ENCODE results near the gene DNAJC11. TPM values are rescaled to one million over a fixed set of nuclear protein-coding genes. Genes with fewer than 3 reads are reported as not detected.

Gene DNAJC11
- total RNA-seq, 1 experiment from 2014 or later, result 33.4 TPM

GRCh38 chr1:6691507-6691906 is 10.1 kb downstream of the DNAJC11 start:
- H3K36me3 ChIP-seq (ENCODE audit: insufficient read depth, low read length), result no peaks in the 10 kb centered on the region; the same call in 1 of the 2 replicates
- H3K4me2 ChIP-seq (ENCODE audit: low read depth, low read length, poor library complexity, severe bottlenecking), result no peak overlapping the region
- H3K9ac ChIP-seq (ENCODE audit: low read length), result no peak overlapping the region
- no peaks in the 10 kb centered on the region for H3K4me1 ChIP-seq (ENCODE audit: low read length)
- H3K27ac ChIP-seq (ENCODE audit: low read length), result no peak overlapping the region
- no peaks in the 10 kb centered on the region for H3K9me2 ChIP-seq (replicated peaks; ENCODE audit: insufficient read depth, low read length)
- no peak for DNase-seq
- no peak overlapping the region for H3K4me3 ChIP-seq (ENCODE audit: low read length)
- H4K20me1 ChIP-seq (ENCODE audit: insufficient read depth, low read depth, low read length), result no peaks in the 10 kb centered on the region
- peaks cover 88% of the 10 kb centered on the region for H3K79me2 ChIP-seq (ENCODE audit: low read length)
- no peaks in the 10 kb centered on the region for H3K9me3 ChIP-seq (ENCODE audit: low read length)
- H2AFZ ChIP-seq (ENCODE audit: low read length), result no peak overlapping the region
- no peaks in the 10 kb centered on the region for H3K27me3 ChIP-seq (ENCODE audit: low read length)

- Histone ChIP-seq H2AFZ (ENCODE audit: low read length) (no peak overlapping the region), H3K4me2 (ENCODE audit: low read depth, low read length, poor library complexity, severe bottlenecking) (no peak overlapping the region), H3K36me3 (ENCODE audit: insufficient read depth, low read length) (no peaks in the 10 kb centered on the region), H3K27ac (ENCODE audit: low read length) (no peak overlapping the region), H4K20me1 (ENCODE audit: insufficient read depth, low read depth, low read length) (no peaks in the 10 kb centered on the region), H3K4me3 (ENCODE audit: low read length) (no peak overlapping the region), H3K9me2 (replicated peaks; ENCODE audit: insufficient read depth, low read length) (no peaks in the 10 kb centered on the region), H3K4me1 (ENCODE audit: low read length) (no peaks in the 10 kb centered on the region), H3K9ac (ENCODE audit: low read length) (no peak overlapping the region), H3K79me2 (ENCODE audit: low read length) (peaks cover 89% of the 10 kb centered on the region), H3K27me3 (ENCODE audit: low read length) (no peaks in the 10 kb centered on the region), H3K9me3 (ENCODE audit: low read length) (no peaks in the 10 kb centered on the region)
- DNase-seq, result no peak
Measured at GRCh38 chr1:6690186-6690585, 11.4 kb downstream of the DNAJC11 start.

DNA sequence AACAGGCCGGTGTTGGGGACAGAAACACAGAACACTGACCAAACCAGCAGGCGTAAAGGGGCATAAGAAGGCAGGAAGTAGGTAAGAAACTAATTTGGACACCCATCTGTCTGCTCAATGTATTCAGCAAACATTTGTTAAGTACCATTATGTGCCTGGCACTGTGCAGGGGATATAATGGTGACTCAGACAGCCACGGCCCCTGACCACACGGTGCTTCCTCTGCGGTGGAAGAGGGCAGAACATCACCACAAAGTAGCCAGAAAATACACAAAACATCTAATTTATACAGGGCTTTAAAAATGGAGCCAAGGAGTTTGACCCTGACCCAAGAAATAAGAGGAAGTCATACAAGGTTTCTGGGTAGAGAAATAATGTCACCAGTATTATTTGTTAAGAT is 12.9 kb downstream of the DNAJC11 start:
- no peak overlapping the region for H2AFZ ChIP-seq (ENCODE audit: low read length)
- H3K27me3 ChIP-seq (ENCODE audit: low read length), result no peaks in the 10 kb centered on the region
- no peak overlapping the region for H3K27ac ChIP-seq (ENCODE audit: low read length)
- no peaks in the 10 kb centered on the region for H3K4me1 ChIP-seq (ENCODE audit: low read length)
- DNase-seq, result no peak
- peaks cover 94% of the 10 kb centered on the region for H3K79me2 ChIP-seq (ENCODE audit: low read length)
- H3K9ac ChIP-seq (ENCODE audit: low read length), result no peak overlapping the region
- no peaks in the 10 kb centered on the region for H3K9me3 ChIP-seq (ENCODE audit: low read length)
- no peaks in the 10 kb centered on the region for H3K9me2 ChIP-seq (replicated peaks; ENCODE audit: insufficient read depth, low read length)
- H3K4me2 ChIP-seq (ENCODE audit: low read depth, low read length, poor library complexity, severe bottlenecking), result no peak overlapping the region
- H4K20me1 ChIP-seq (ENCODE audit: insufficient read depth, low read depth, low read length), result no peaks in the 10 kb centered on the region
- H3K4me3 ChIP-seq (ENCODE audit: low read length), result no peak overlapping the region
- H3K36me3 ChIP-seq (ENCODE audit: insufficient read depth, low read length), result no peaks in the 10 kb centered on the region

- no peaks in the 10 kb centered on the region for H3K27me3 ChIP-seq (ENCODE audit: low read length)
- H3K9ac ChIP-seq (ENCODE audit: low read length), result no peak overlapping the region
Measured at GRCh38 chr1:6688001-6688400, 13.6 kb downstream of the DNAJC11 start.

GRCh38 chr1:6686294-6686693 is 15.3 kb downstream of the DNAJC11 start:
- no peak overlapping the region for H3K4me2 ChIP-seq (ENCODE audit: low read depth, low read length, poor library complexity, severe bottlenecking)
- H3K27ac ChIP-seq (ENCODE audit: low read length), result no peak overlapping the region
- DNase-seq, result no peak
- no peak overlapping the region for H3K4me3 ChIP-seq (ENCODE audit: low read length)
- H3K9me3 ChIP-seq (ENCODE audit: low read length), result no peaks in the 10 kb centered on the region
- no peaks in the 10 kb centered on the region for H3K9me2 ChIP-seq (replicated peaks; ENCODE audit: insufficient read depth, low read length)
- no peak overlapping the region for H3K9ac ChIP-seq (ENCODE audit: low read length)
- no peaks in the 10 kb centered on the region for H3K36me3 ChIP-seq (ENCODE audit: insufficient read depth, low read length)
- peaks cover 97% of the 10 kb centered on the region for H3K79me2 ChIP-seq (ENCODE audit: low read length)
- H3K27me3 ChIP-seq (ENCODE audit: low read length), result no peaks in the 10 kb centered on the region
- no peak overlapping the region for H2AFZ ChIP-seq (ENCODE audit: low read length)
- H4K20me1 ChIP-seq (ENCODE audit: insufficient read depth, low read depth, low read length), result no peaks in the 10 kb centered on the region
- H3K4me1 ChIP-seq (ENCODE audit: low read length), result no peaks in the 10 kb centered on the region

More at GRCh38 chr1:6688001-6688400, 13.6 kb downstream of the DNAJC11 start:
- no peak overlapping the region for H3K27ac ChIP-seq (ENCODE audit: low read length)
- peaks cover 95% of the 10 kb centered on the region for H3K79me2 ChIP-seq (ENCODE audit: low read length)
- H3K9me3 ChIP-seq (ENCODE audit: low read length), result no peaks in the 10 kb centered on the region
- H3K4me1 ChIP-seq (ENCODE audit: low read length), result no peaks in the 10 kb centered on the region
- no peak for DNase-seq
- no peak overlapping the region for H3K4me2 ChIP-seq (ENCODE audit: low read depth, low read length, poor library complexity, severe bottlenecking)
- no peak overlapping the region for H3K4me3 ChIP-seq (ENCODE audit: low read length)
- no peak overlapping the region for H2AFZ ChIP-seq (ENCODE audit: low read length)
- no peaks in the 10 kb centered on the region for H3K9me2 ChIP-seq (replicated peaks; ENCODE audit: insufficient read depth, low read length)
- H3K36me3 ChIP-seq (ENCODE audit: insufficient read depth, low read length), result no peaks in the 10 kb centered on the region
- no peaks in the 10 kb centered on the region for H4K20me1 ChIP-seq (ENCODE audit: insufficient read depth, low read depth, low read length)

DNA sequence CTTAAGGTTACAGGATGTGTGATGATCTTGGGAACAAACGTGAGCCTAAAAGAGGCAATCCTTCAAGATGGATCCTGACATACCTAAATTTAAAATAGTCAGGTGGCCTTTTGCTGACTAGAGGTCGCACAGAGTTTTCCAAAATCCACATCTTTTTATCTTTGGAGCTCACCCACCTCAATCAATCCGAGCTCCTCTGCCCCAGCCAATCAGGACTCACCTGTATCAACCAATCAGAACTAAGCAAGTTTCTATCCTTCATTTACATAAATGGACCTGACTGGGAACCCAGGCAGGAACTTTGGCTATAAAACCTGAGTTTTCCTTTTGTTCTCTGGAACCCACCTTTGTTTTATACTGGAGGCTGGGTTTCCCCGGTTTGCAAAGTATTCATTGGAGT is 16.2 kb downstream of the DNAJC11 start:
- no peaks in the 10 kb centered on the region for H4K20me1 ChIP-seq (ENCODE audit: insufficient read depth, low read depth, low read length)
- H3K4me1 ChIP-seq (ENCODE audit: low read length), result no peaks in the 10 kb centered on the region
- no peak overlapping the region for H3K4me3 ChIP-seq (ENCODE audit: low read length)
- no peaks in the 10 kb centered on the region for H3K27me3 ChIP-seq (ENCODE audit: low read length)
- no peak overlapping the region for H2AFZ ChIP-seq (ENCODE audit: low read length)
- no peaks in the 10 kb centered on the region for H3K9me2 ChIP-seq (replicated peaks; ENCODE audit: insufficient read depth, low read length)
- no peak overlapping the region for H3K4me2 ChIP-seq (ENCODE audit: low read depth, low read length, poor library complexity, severe bottlenecking)
- peaks cover 7% of the 10 kb centered on the region; the same call in 1 of the 2 replicates for H3K36me3 ChIP-seq (ENCODE audit: insufficient read depth, low read length)
- H3K9ac ChIP-seq (ENCODE audit: low read length), result no peak overlapping the region
- H3K27ac ChIP-seq (ENCODE audit: low read length), result no peak overlapping the region
- peaks cover 97% of the 10 kb centered on the region for H3K79me2 ChIP-seq (ENCODE audit: low read length)
- H3K9me3 ChIP-seq (ENCODE audit: low read length), result no peaks in the 10 kb centered on the region
- DNase-seq, result no peak

DNA sequence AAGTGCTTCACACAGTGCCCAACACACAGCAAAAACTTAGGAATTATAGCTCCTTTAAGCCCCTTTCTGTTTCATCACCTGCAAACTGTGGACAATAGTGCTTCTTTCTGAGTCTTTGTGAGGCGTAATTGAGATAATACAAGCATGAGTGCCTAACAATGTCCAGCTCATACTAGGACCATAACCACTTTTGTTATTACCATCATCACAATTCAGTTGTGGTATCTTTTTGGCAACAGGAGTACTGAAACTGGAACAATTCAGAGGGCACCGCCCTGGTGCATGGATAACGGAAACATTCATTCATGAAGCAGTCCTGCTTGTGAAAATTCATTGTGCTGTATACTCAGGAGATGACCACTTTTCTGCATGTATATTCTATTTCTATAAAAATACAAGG is 18.2 kb downstream of the DNAJC11 start:
- Histone ChIP-seq H3K9ac (ENCODE audit: low read length) (no peak overlapping the region), H3K36me3 (ENCODE audit: insufficient read depth, low read length) (peaks cover 15% of the 10 kb centered on the region), H3K27me3 (ENCODE audit: low read length) (no peaks in the 10 kb centered on the region), H3K9me3 (ENCODE audit: low read length) (no peaks in the 10 kb centered on the region), H3K4me3 (ENCODE audit: low read length) (no peak overlapping the region), H3K9me2 (replicated peaks; ENCODE audit: insufficient read depth, low read length) (no peaks in the 10 kb centered on the region), H3K4me1 (ENCODE audit: low read length) (peaks cover 4% of the 10 kb centered on the region; the same call in 1 of the 2 replicates), H2AFZ (ENCODE audit: low read length) (no peak overlapping the region), H3K4me2 (ENCODE audit: low read depth, low read length, poor library complexity, severe bottlenecking) (no peak overlapping the region), H3K79me2 (ENCODE audit: low read length) (peaks cover 82% of the 10 kb centered on the region), H3K27ac (ENCODE audit: low read length) (no peak overlapping the region), H4K20me1 (ENCODE audit: insufficient read depth, low read depth, low read length) (no peaks in the 10 kb centered on the region)
- no peak for DNase-seq

DNA sequence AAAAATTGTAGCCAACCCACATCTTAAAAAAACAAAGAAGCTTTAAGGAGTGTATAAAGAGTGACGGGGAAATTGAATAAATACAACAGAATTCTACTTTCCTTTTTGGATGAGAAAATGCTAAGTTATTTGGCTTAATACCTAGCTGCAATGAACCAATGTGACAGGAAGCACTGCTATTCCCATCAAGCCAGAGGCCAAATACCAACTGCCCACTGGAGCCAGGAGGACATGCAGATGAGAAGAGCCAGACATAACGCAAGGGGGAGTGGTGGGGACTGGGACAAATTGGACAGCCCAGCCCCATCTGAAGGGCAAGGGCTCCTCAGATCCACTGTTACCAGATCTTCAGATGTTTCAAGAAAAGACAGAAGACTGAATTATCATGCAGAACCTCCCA is 25.7 kb downstream of the DNAJC11 start:
- Histone ChIP-seq H2AFZ (ENCODE audit: low read length) (no peak overlapping the region), H3K9me3 (ENCODE audit: low read length) (no peaks in the 10 kb centered on the region), H3K79me2 (ENCODE audit: low read length) (peaks cover 46% of the 10 kb centered on the region), H3K36me3 (ENCODE audit: insufficient read depth, low read length) (peaks cover 48% of the 10 kb centered on the region), H3K4me1 (ENCODE audit: low read length) (peaks cover 4% of the 10 kb centered on the region; the same call in 1 of the 2 replicates), H4K20me1 (ENCODE audit: insufficient read depth, low read depth, low read length) (no peaks in the 10 kb centered on the region), H3K9ac (ENCODE audit: low read length) (no peak overlapping the region), H3K4me3 (ENCODE audit: low read length) (no peak overlapping the region), H3K27ac (ENCODE audit: low read length) (no peak overlapping the region), H3K9me2 (replicated peaks; ENCODE audit: insufficient read depth, low read length) (no peaks in the 10 kb centered on the region), H3K27me3 (ENCODE audit: low read length) (no peaks in the 10 kb centered on the region), H3K4me2 (ENCODE audit: low read depth, low read length, poor library complexity, severe bottlenecking) (no peak overlapping the region)
- DNase-seq, result no peak

DNA sequence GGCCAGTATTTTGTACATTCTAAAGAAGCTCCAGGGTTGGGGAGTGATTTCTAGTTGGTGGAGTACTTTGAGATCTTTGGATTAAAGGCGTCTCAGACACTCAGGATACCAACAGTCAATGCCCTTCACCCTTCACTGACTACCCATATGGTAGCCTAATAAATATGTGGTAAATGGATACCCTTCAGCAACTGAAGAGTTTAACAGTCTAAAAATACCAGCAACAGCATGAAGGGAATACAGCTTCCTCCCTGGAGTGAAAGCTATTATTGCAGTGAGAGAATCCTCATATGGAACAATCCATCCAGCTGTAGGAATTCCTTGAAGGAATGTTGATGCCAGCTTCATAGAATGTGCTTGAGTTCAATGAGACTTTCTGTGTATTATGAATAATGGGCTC is 26.8 kb downstream of the DNAJC11 start:
- Histone ChIP-seq H3K4me1 (ENCODE audit: low read length) (peaks cover 3% of the 10 kb centered on the region; the same call in 1 of the 2 replicates), H3K9me2 (replicated peaks; ENCODE audit: insufficient read depth, low read length) (no peaks in the 10 kb centered on the region), H4K20me1 (ENCODE audit: insufficient read depth, low read depth, low read length) (no peaks in the 10 kb centered on the region), H3K79me2 (ENCODE audit: low read length) (peaks cover 44% of the 10 kb centered on the region), H3K4me2 (ENCODE audit: low read depth, low read length, poor library complexity, severe bottlenecking) (no peak overlapping the region), H3K9ac (ENCODE audit: low read length) (no peak overlapping the region), H2AFZ (ENCODE audit: low read length) (no peak overlapping the region), H3K27ac (ENCODE audit: low read length) (no peak overlapping the region), H3K36me3 (ENCODE audit: insufficient read depth, low read length) (peaks cover 39% of the 10 kb centered on the region), H3K27me3 (ENCODE audit: low read length) (no peaks in the 10 kb centered on the region), H3K9me3 (ENCODE audit: low read length) (no peaks in the 10 kb centered on the region), H3K4me3 (ENCODE audit: low read length) (no peak overlapping the region)
- no peak for DNase-seq
